ENCODE measurements around the gene ACOT7.

The ACOT7 gene

GRCh38 chr1:6248932-6249738, 144.4 kb downstream of the ACOT7 start:
- TF ChIP-seq, protein P1, sequence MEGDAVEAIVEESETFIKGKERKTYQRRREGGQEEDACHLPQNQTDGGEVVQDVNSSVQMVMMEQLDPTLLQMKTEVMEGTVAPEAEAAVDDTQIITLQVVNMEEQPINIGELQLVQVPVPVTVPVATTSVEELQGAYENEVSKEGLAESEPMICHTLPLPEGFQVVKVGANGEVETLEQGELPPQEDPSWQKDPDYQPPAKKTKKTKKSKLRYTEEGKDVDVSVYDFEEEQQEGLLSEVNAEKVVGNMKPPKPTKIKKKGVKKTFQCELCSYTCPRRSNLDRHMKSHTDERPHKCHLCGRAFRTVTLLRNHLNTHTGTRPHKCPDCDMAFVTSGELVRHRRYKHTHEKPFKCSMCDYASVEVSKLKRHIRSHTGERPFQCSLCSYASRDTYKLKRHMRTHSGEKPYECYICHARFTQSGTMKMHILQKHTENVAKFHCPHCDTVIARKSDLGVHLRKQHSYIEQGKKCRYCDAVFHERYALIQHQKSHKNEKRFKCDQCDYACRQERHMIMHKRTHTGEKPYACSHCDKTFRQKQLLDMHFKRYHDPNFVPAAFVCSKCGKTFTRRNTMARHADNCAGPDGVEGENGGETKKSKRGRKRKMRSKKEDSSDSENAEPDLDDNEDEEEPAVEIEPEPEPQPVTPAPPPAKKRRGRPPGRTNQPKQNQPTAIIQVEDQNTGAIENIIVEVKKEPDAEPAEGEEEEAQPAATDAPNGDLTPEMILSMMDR (IDR thresholded peaks at IDR 0.05; ENCODE audit: low read depth, low read length), result no peak
- DNase-seq (ENCODE audit: extremely low read depth, low read depth), result no peak

DNA sequence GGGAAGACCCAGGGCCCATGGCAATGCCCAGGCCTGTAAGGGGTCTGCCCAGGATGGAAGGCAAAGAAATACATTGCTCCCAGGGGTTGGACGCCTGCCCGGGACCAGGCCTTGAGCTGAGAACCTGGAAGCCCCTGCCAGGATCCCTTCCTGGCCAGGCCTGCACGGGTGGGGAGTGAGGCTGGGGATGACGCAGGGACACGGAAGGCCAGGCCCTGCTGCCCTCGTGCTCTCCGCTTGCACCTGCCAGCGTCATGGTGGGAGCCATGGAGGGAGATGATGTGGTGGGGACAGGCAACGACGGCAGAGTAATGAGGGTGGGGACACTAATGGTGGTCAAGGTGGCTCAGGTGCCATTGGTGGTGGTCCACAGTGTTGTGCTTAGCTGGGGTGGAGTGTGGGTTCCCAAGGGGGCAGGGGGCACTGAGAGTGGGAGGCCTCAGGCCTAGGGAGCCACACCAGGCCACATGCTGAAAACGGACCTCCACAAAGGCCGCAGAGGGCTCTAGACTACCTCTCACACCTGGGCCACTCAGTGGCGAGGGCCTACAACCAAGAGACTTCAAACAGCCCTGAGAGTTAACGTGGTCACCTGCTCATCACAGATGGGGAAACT, 145.3 kb downstream of the ACOT7 start:
- TF ChIP-seq, protein P1 (IDR thresholded peaks at IDR 0.05; ENCODE audit: low read depth, low read length), result no peak
- DNase-seq (ENCODE audit: extremely low read depth, low read depth), result no peak

- TF ChIP-seq, protein P1 (IDR thresholded peaks at IDR 0.05; ENCODE audit: low read depth, low read length), result no peak
- no peak for DNase-seq (ENCODE audit: extremely low read depth, low read depth)
Observed at GRCh38 chr1:6247651-6248050, 145.9 kb downstream of the ACOT7 start.

GRCh38 chr1:6246497-6247467, 146.8 kb downstream of the ACOT7 start:
- no peak for DNase-seq (ENCODE audit: extremely low read depth, low read depth)
- TF ChIP-seq, protein P1 (IDR thresholded peaks at IDR 0.05; ENCODE audit: low read depth, low read length), result peak; percentile 86

- TF ChIP-seq, protein P1 (IDR thresholded peaks at IDR 0.05; ENCODE audit: low read depth, low read length), result no peak
- no peak for DNase-seq (ENCODE audit: extremely low read depth, low read depth)
Observed at GRCh38 chr1:6245869-6246496, 147.6 kb downstream of the ACOT7 start.

DNA sequence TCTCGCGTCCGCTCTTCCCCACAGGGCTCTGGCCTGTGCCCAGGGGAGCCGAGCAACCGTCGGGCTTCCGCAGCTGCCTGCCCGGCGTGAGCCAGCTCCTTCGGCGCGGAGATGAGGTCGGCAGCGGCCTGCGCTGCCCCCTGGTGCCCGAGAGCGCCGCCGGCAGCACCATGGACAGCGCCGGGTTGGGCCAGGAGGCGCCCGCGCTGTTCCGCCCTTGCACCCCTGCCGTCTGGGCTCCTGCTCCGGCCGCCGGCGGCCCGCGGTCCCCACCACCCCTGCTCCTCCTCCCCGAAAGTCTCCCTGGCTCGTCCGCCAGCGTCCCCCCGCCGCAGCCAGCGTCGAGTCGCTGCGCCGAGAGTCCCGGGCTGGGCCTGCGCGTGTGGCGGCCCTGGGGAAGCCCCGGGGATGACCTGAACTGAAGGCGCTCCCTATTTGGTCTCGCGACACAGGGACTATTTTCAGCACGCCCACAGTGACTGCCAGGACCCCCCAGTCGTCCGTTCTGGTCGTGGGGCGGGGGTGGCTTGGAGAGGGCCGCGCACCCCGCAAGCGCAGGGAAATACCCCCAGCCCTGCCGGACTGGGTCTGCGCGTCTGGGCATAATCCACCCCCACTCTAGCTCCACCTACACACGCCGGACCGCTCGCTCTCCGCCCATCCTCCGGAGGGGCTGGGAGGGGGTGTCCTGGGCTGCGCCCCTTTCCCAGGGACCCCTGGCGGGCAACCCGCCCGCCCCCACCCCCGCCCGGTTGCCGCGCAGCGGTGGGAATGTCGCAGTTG, 148.3 kb downstream of the ACOT7 start:
- TF ChIP-seq, protein P1 (IDR thresholded peaks at IDR 0.05; ENCODE audit: low read depth, low read length), result peak; percentile 74
- no peak for DNase-seq (ENCODE audit: extremely low read depth, low read depth)
